Measurements from ENCODE around the gene OR56A5. TPM values are rescaled to one million over a fixed set of nuclear protein-coding genes. Genes with fewer than 3 reads are reported as not detected.

Gene OR56A5
- total and polyA plus RNA-seq, 2 donors from 2014 or later, result not detected

DNA sequence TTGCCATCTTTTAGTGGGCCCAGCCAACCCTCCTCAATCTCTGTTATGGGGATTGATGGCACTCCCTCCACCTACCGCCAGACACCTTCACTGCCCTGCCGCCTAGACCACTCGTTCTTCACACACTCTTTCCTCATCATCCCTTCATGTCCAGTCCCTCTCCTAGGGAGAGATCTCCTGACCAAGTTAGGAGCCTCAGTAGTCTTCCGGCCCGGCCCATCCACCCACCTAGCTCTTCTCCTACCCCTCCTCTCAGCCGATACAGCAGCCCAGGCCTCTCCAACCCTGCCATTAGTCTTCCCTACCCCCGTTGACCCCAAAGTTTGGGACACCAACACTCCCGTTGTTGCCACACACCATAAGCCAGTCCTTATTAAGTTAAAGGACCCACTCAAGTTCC is 37.2 kb downstream of the OR56A5 start:
- no peaks in the 10 kb centered on the region for H3K4me1 ChIP-seq (ENCODE audit: control insufficient read depth in 2 of 3, insufficient read depth in 2 of 3, low read depth in 1 of 3, low read length in 3 of 3)
- H3K9me3 ChIP-seq (ENCODE audit: control insufficient read depth in 2 of 3, insufficient read depth in 1 of 3, low read length in 3 of 3), result peaks cover 0 to 4% (median 0%) of the 10 kb centered on the region in 3 donors
- no peak for FAIRE-seq
- intact Hi-C loops (cut with DNase I), result no loop called here
- H3K4me3 ChIP-seq (ENCODE audit: low read length in 3 of 3), result no peak overlapping the region
- H3K36me3 ChIP-seq (ENCODE audit: control insufficient read depth in 2 of 3, insufficient read depth in 3 of 3, low read length in 3 of 3), result no peaks in the 10 kb centered on the region
- DNase-seq, result no peak
- no peaks in the 10 kb centered on the region for H3K27me3 ChIP-seq (ENCODE audit: control insufficient read depth, insufficient read depth, low read length)
- TF ChIP-seq, protein P1, sequence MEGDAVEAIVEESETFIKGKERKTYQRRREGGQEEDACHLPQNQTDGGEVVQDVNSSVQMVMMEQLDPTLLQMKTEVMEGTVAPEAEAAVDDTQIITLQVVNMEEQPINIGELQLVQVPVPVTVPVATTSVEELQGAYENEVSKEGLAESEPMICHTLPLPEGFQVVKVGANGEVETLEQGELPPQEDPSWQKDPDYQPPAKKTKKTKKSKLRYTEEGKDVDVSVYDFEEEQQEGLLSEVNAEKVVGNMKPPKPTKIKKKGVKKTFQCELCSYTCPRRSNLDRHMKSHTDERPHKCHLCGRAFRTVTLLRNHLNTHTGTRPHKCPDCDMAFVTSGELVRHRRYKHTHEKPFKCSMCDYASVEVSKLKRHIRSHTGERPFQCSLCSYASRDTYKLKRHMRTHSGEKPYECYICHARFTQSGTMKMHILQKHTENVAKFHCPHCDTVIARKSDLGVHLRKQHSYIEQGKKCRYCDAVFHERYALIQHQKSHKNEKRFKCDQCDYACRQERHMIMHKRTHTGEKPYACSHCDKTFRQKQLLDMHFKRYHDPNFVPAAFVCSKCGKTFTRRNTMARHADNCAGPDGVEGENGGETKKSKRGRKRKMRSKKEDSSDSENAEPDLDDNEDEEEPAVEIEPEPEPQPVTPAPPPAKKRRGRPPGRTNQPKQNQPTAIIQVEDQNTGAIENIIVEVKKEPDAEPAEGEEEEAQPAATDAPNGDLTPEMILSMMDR (IDR thresholded peaks at IDR 0.05; ENCODE audit: borderline replicate concordance, extremely low read depth, insufficient read depth), result no peak
- H3K27ac ChIP-seq (ENCODE audit: low read depth in 2 of 2, low read length in 2 of 2), result no peak overlapping the region
- no peak overlapping the region for H3K9ac ChIP-seq (ENCODE audit: low read length in 3 of 3)

DNA sequence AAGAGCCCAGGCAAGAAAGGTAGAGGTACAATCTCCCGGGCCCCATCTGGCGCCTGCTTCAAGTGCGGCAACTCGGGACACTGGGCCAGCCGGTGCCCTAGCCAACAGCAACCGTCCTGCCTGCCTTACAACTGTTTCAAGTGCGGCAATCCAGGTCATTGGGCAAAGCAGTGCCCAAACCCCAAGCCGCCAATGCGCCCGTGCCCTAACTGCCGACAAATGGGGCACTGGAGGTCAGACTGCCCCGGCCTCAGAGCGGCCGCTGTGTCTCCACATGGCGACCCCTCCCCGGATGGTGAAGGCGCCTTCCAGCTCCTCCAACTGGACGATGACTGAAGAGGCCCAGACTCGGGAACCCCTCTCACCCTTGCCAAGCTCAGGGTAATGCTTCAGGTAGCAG is 37.7 kb downstream of the OR56A5 start:
- FAIRE-seq (no peak), DNase-seq (no peak)
- no peaks in the 10 kb centered on the region for H3K4me1 ChIP-seq (ENCODE audit: control insufficient read depth in 2 of 3, insufficient read depth in 2 of 3, low read depth in 1 of 3, low read length in 3 of 3)
- H3K27me3 ChIP-seq (ENCODE audit: control insufficient read depth, insufficient read depth, low read length), result no peaks in the 10 kb centered on the region
- no peak overlapping the region for H3K9ac ChIP-seq (ENCODE audit: low read length in 3 of 3)
- H3K4me3 ChIP-seq (ENCODE audit: low read length in 3 of 3), result no peak overlapping the region
- intact Hi-C loops (cut with DNase I), result no loop called here
- no peak overlapping the region for H3K27ac ChIP-seq (ENCODE audit: low read depth in 2 of 2, low read length in 2 of 2)
- peaks cover 0 to 4% (median 0%) of the 10 kb centered on the region in 3 donors for H3K9me3 ChIP-seq (ENCODE audit: control insufficient read depth in 2 of 3, insufficient read depth in 1 of 3, low read length in 3 of 3)
- no peaks in the 10 kb centered on the region for H3K36me3 ChIP-seq (ENCODE audit: control insufficient read depth in 2 of 3, insufficient read depth in 3 of 3, low read length in 3 of 3)
- TF ChIP-seq, protein P1 (IDR thresholded peaks at IDR 0.05; ENCODE audit: borderline replicate concordance, extremely low read depth, insufficient read depth), result no peak

DNA sequence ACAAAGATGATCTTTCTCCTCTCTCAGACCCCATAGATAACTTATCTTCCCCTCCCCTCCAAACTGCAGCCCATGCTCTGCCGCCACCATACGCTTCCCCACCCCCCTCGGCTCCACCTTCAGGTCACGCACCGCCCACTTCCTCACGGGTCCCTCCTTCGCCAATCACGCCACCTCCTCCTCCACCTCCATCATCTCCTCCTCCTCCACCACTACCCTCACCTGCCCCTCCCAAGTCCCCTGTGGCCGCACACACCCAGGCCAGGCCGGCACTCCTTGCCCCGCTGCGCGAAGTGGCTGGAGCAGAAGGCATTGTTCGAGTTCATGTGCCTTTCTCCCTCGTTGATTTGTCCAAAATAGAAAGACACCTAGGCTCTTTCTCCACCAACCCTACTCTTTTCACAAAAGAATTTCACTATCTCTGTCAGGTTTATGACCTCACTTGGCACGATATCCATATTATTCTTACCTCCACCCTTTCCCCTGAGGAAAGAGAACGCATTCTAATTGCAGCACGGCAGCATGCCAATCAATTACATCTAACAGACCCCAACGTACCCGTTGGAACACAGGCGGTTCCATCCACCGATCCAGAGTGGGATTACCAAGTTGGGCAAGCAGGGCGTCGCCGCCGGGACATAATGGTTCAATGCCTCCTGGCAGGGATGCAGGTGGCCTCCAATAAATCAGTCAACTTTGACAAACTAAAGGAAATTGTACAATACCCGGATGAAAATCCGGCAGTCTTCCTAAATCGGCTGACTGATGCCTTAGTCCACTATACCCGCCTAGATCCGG is 38.5 kb downstream of the OR56A5 start:
- H3K9ac ChIP-seq (ENCODE audit: low read length in 3 of 3), result no peak overlapping the region
- intact Hi-C loops (cut with DNase I), result no loop called here
- TF ChIP-seq, protein P1 (IDR thresholded peaks at IDR 0.05; ENCODE audit: borderline replicate concordance, extremely low read depth, insufficient read depth), result no peak
- H3K4me3 ChIP-seq (ENCODE audit: low read length in 3 of 3), result no peak overlapping the region
- no peaks in the 10 kb centered on the region for H3K4me1 ChIP-seq (ENCODE audit: control insufficient read depth in 2 of 3, insufficient read depth in 2 of 3, low read depth in 1 of 3, low read length in 3 of 3)
- H3K36me3 ChIP-seq (ENCODE audit: control insufficient read depth in 2 of 3, insufficient read depth in 3 of 3, low read length in 3 of 3), result no peaks in the 10 kb centered on the region
- peaks cover 0 to 4% (median 0%) of the 10 kb centered on the region in 3 donors for H3K9me3 ChIP-seq (ENCODE audit: control insufficient read depth in 2 of 3, insufficient read depth in 1 of 3, low read length in 3 of 3)
- DNase-seq (peak in 1 of 5 donors; percentile 53), FAIRE-seq (no peak)
- H3K27me3 ChIP-seq (ENCODE audit: control insufficient read depth, insufficient read depth, low read length), result no peaks in the 10 kb centered on the region
- H3K27ac ChIP-seq (ENCODE audit: low read depth in 2 of 2, low read length in 2 of 2), result no peak overlapping the region
